ENCODE results near the gene LAIR1.

Gene LAIR1

DNA sequence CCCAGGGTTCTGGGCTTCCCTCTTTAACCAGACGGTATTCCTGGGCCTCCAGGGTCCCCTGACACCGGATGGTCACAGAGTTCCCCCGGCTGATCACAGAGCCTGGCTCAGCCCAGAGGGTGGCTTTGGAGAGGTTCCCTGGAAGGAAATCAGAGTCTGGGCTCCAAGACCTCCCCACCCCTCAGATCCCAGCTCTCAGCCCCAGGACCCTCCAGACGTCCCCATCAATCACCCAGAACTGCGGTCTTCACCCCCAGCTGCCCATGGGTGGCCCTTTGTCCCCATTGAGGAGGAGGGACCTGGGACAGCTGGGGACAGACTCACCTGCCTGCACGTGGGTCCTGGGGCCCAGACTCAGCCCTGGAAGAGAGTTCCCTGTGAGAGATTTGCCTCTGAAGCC is 52.7 kb downstream of the LAIR1 start:
- FAIRE-seq (no peak), DNase-seq (ENCODE audit: insufficient read length, low spot score) (no peak)
- TF ChIP-seq TAF1 (IDR thresholded peaks at IDR 0.05; ENCODE audit: low read depth, low read length) (no peak), SPI1 (IDR thresholded peaks at IDR 0.05; ENCODE audit: low read depth, low read length) (no peak), POLR2A (IDR thresholded peaks at IDR 0.05; ENCODE audit: low read depth, low read length) (no peak), POU2F2 (IDR thresholded peaks at IDR 0.05; ENCODE audit: low read depth, low read length) (no peak), POLR2AphosphoS5 (IDR thresholded peaks at IDR 0.05; ENCODE audit: low read depth, low read length) (no peak), PAX5 (IDR thresholded peaks at IDR 0.05; ENCODE audit: insufficient read depth, low read length, severe bottlenecking) (no peak)

- no peak for TF ChIP-seq POLR2A (IDR thresholded peaks at IDR 0.05; ENCODE audit: low read depth, low read length)
- no peak for DNase-seq (ENCODE audit: insufficient read length, low spot score)
- no peak for FAIRE-seq
Measured at GRCh38 chr19:54311486-54311885, 53.2 kb downstream of the LAIR1 start.

DNA sequence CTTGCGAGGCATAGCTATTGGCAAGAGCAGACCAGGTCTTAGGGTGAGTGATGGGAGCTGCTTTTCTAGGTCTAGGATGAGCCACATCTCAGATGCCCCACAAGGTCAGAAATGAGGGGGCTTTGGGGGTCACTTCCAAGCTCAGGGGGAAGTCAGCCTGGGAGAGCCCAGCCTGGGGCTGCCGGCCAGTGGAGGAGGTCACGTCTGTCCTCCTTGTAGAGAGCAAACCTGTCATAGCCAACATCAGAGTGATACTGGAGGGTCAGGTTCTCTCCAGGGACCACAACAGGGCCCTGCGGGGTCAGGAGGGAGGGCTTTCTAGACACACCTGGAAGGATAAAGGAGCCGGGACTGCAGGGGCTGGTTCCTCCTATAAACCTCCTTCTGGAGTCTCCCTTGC is 54.2 kb downstream of the LAIR1 start:
- DNase-seq (ENCODE audit: insufficient read length, low spot score) (no peak), FAIRE-seq (no peak)
- TF ChIP-seq TAF1 (IDR thresholded peaks at IDR 0.05; ENCODE audit: low read depth, low read length) = no peak
- TF ChIP-seq POU2F2 (IDR thresholded peaks at IDR 0.05; ENCODE audit: low read depth, low read length) = no peak
- TF ChIP-seq POLR2AphosphoS5 (IDR thresholded peaks at IDR 0.05; ENCODE audit: low read depth, low read length) = no peak
- TF ChIP-seq POLR2A (IDR thresholded peaks at IDR 0.05; ENCODE audit: low read depth, low read length) = no peak
- no peak for TF ChIP-seq SPI1 (IDR thresholded peaks at IDR 0.05; ENCODE audit: low read depth, low read length)
- TF ChIP-seq PAX5 (IDR thresholded peaks at IDR 0.05; ENCODE audit: insufficient read depth, low read length, severe bottlenecking) = no peak

- DNase-seq (ENCODE audit: insufficient read length, low spot score) (no peak), FAIRE-seq (no peak)
- TF ChIP-seq PAX5 (IDR thresholded peaks at IDR 0.05; ENCODE audit: insufficient read depth, low read length, severe bottlenecking) (no peak), POU2F2 (IDR thresholded peaks at IDR 0.05; ENCODE audit: low read depth, low read length) (no peak), TAF1 (IDR thresholded peaks at IDR 0.05; ENCODE audit: low read depth, low read length) (no peak), POLR2AphosphoS5 (IDR thresholded peaks at IDR 0.05; ENCODE audit: low read depth, low read length) (no peak), POLR2A (IDR thresholded peaks at IDR 0.05; ENCODE audit: low read depth, low read length) (no peak), SPI1 (IDR thresholded peaks at IDR 0.05; ENCODE audit: low read depth, low read length) (no peak)
Measured at GRCh38 chr19:54309811-54310210, 54.9 kb downstream of the LAIR1 start.

GRCh38 chr19:54307389-54308020 is 57.2 kb downstream of the LAIR1 start:
- no peak for FAIRE-seq
- no peak for DNase-seq (ENCODE audit: insufficient read length, low spot score)
- TF ChIP-seq POLR2AphosphoS5 (IDR thresholded peaks at IDR 0.05; ENCODE audit: low read depth, low read length) (no peak), POLR2A (IDR thresholded peaks at IDR 0.05; ENCODE audit: low read depth, low read length) (no peak), PAX5 (IDR thresholded peaks at IDR 0.05; ENCODE audit: insufficient read depth, low read length, severe bottlenecking) (no peak), TAF1 (IDR thresholded peaks at IDR 0.05; ENCODE audit: low read depth, low read length) (no peak), POU2F2 (IDR thresholded peaks at IDR 0.05; ENCODE audit: low read depth, low read length) (no peak), SPI1 (IDR thresholded peaks at IDR 0.05; ENCODE audit: low read depth, low read length) (no peak)

GRCh38 chr19:54305141-54305540 is 59.6 kb downstream of the LAIR1 start:
- DNase-seq (ENCODE audit: insufficient read length, low spot score) (no peak), FAIRE-seq (no peak)
- TF ChIP-seq POLR2AphosphoS5 (IDR thresholded peaks at IDR 0.05; ENCODE audit: low read depth, low read length) (no peak), POLR2A (IDR thresholded peaks at IDR 0.05; ENCODE audit: low read depth, low read length) (no peak), TAF1 (IDR thresholded peaks at IDR 0.05; ENCODE audit: low read depth, low read length) (no peak), SPI1 (IDR thresholded peaks at IDR 0.05; ENCODE audit: low read depth, low read length) (no peak), POU2F2 (IDR thresholded peaks at IDR 0.05; ENCODE audit: low read depth, low read length) (no peak), PAX5 (IDR thresholded peaks at IDR 0.05; ENCODE audit: insufficient read depth, low read length, severe bottlenecking) (no peak)

DNA sequence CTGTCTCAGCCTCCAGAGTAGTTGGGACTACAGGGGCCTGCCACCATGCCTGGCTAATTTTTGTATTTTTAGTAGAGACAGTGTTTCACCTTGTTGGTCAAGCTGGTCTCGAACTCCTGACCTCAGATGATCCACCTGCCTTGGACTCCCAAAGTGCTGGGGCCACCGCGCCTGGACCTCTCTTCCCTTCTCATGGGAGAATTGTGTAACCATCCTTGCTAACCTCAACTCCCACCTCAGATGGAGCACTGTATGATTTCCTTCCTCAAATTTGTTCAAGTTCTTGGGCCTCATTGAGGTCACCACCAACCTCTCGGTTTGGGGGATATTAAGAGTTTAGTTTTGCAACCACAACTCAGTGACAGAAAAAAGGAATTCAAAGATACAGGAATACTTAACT is 62.5 kb downstream of the LAIR1 start:
- TF ChIP-seq TAF1 (IDR thresholded peaks at IDR 0.05; ENCODE audit: low read depth, low read length) = no peak
- no peak for TF ChIP-seq POU2F2 (IDR thresholded peaks at IDR 0.05; ENCODE audit: low read depth, low read length)
- no peak for TF ChIP-seq POLR2AphosphoS5 (IDR thresholded peaks at IDR 0.05; ENCODE audit: low read depth, low read length)
- TF ChIP-seq PAX5 (IDR thresholded peaks at IDR 0.05; ENCODE audit: insufficient read depth, low read length, severe bottlenecking) = no peak
- TF ChIP-seq POLR2A (IDR thresholded peaks at IDR 0.05; ENCODE audit: low read depth, low read length) = no peak
- no peak for TF ChIP-seq SPI1 (IDR thresholded peaks at IDR 0.05; ENCODE audit: low read depth, low read length)
- no peak for FAIRE-seq
- no peak for DNase-seq (ENCODE audit: insufficient read length, low spot score)

Data from GM12891 (cell line).